ENCODE data around the gene CYP8B1. TPM values are rescaled to one million over a fixed set of nuclear protein-coding genes. Genes with fewer than 3 reads are reported as not detected.

The CYP8B1 gene
- total RNA-seq, 2 donors from 2014 or later: 0.20 TPM; not detected in 1

GRCh38 chr3:42829628-42830436 lies 45.8 kb downstream of the CYP8B1 start:
- H3K4me1 ChIP-seq: no peaks in the 10 kb centered on the region
- no peaks in the 10 kb centered on the region for H3K36me3 ChIP-seq
- H3K9ac ChIP-seq (ENCODE audit: low read depth in 2 of 2, low read length in 2 of 2): peak overlapping the region in 1 of 2 donors; percentile 46
- peak overlapping the region; percentile 62 for H3K27ac ChIP-seq
- H3K9me3 ChIP-seq: no peaks in the 10 kb centered on the region
- intact Hi-C loops (cut with DNase I): loop anchor here (5.0 kb wide), 1 partner anchor 52 kb away; no protein-coding TSS in a partner anchor
- H3K27me3 ChIP-seq: no peaks in the 10 kb centered on the region
- H3K4me3 ChIP-seq: no peak overlapping the region
- DNase-seq: peak; percentile 24
- TF ChIP-seq, protein P1, sequence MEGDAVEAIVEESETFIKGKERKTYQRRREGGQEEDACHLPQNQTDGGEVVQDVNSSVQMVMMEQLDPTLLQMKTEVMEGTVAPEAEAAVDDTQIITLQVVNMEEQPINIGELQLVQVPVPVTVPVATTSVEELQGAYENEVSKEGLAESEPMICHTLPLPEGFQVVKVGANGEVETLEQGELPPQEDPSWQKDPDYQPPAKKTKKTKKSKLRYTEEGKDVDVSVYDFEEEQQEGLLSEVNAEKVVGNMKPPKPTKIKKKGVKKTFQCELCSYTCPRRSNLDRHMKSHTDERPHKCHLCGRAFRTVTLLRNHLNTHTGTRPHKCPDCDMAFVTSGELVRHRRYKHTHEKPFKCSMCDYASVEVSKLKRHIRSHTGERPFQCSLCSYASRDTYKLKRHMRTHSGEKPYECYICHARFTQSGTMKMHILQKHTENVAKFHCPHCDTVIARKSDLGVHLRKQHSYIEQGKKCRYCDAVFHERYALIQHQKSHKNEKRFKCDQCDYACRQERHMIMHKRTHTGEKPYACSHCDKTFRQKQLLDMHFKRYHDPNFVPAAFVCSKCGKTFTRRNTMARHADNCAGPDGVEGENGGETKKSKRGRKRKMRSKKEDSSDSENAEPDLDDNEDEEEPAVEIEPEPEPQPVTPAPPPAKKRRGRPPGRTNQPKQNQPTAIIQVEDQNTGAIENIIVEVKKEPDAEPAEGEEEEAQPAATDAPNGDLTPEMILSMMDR (IDR thresholded peaks at IDR 0.05): no peak

DNA sequence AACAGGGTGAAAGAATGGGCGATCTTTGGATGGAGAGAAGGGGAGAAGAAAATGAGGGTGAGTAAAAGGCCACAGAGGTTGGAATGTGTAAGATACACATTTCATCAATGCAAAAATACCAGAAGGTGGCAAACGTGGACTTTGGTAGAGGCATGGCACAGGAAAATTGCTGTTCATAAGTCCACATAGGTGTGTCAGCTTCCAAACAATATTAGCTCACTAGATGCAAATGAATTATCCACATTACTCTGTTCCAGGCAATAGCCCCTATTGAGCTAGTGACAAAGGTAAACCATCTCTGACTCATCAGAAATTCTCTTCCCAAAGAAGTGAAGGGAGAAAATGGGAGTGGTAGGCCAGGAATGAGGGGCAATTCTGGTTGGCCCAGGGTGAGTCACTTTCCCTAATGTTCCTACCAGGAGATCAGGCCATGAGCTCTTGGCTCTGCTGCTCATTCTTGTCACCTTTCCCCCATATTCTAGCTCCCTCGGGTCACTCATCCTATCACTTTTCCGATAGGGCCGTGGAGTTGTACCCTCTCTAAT lies 46.5 kb downstream of the CYP8B1 start:
- H3K27me3 ChIP-seq: no peaks in the 10 kb centered on the region
- no peaks in the 10 kb centered on the region for H3K4me1 ChIP-seq
- peak overlapping the region; percentile 62 for H3K27ac ChIP-seq
- H3K9ac ChIP-seq (ENCODE audit: low read depth in 2 of 2, low read length in 2 of 2): peak overlapping the region in 1 of 2 donors; percentile 46
- no peaks in the 10 kb centered on the region for H3K36me3 ChIP-seq
- DNase-seq: peak; percentile 65
- intact Hi-C loops (cut with DNase I): no loop called here
- TF ChIP-seq, protein P1 (IDR thresholded peaks at IDR 0.05): no peak
- no peak overlapping the region for H3K4me3 ChIP-seq
- H3K9me3 ChIP-seq: no peaks in the 10 kb centered on the region

GRCh38 chr3:42827654-42828053 lies 48.0 kb downstream of the CYP8B1 start:
- Histone ChIP-seq H3K27ac (peak overlapping the region; percentile 85), H3K36me3 (no peaks in the 10 kb centered on the region), H3K9ac (ENCODE audit: low read depth in 2 of 2, low read length in 2 of 2) (peak overlapping the region; percentile 14 to 35), H3K4me1 (no peaks in the 10 kb centered on the region), H3K27me3 (no peaks in the 10 kb centered on the region), H3K4me3 (no peak overlapping the region), H3K9me3 (no peaks in the 10 kb centered on the region)
- intact Hi-C loops (cut with DNase I): no loop called here
- DNase-seq: peak; percentile 78
- TF ChIP-seq, protein P1 (IDR thresholded peaks at IDR 0.05): no peak

- H3K4me1 ChIP-seq: no peaks in the 10 kb centered on the region
- peak overlapping the region in 1 of 2 donors; percentile 35 for H3K9ac ChIP-seq (ENCODE audit: low read depth in 2 of 2, low read length in 2 of 2)
- no peak for DNase-seq
- H3K9me3 ChIP-seq: no peaks in the 10 kb centered on the region
- no peak overlapping the region for H3K4me3 ChIP-seq
- H3K27ac ChIP-seq: peak overlapping the region; percentile 85
- intact Hi-C loops (cut with DNase I): no loop called here
- TF ChIP-seq, protein P1 (IDR thresholded peaks at IDR 0.05): no peak
- H3K36me3 ChIP-seq: no peaks in the 10 kb centered on the region
- H3K27me3 ChIP-seq: no peaks in the 10 kb centered on the region
Observed at GRCh38 chr3:42827023-42827422, 48.7 kb downstream of the CYP8B1 start.

GRCh38 chr3:42826141-42826540 lies 49.5 kb downstream of the CYP8B1 start:
- H3K4me1 ChIP-seq: no peaks in the 10 kb centered on the region
- TF ChIP-seq, protein P1 (IDR thresholded peaks at IDR 0.05): no peak
- H3K9ac ChIP-seq (ENCODE audit: low read depth in 2 of 2, low read length in 2 of 2): no peak overlapping the region
- no peak overlapping the region for H3K4me3 ChIP-seq
- H3K27me3 ChIP-seq: no peaks in the 10 kb centered on the region
- H3K27ac ChIP-seq: no peak overlapping the region
- DNase-seq: no peak
- no peaks in the 10 kb centered on the region for H3K9me3 ChIP-seq
- intact Hi-C loops (cut with DNase I): no loop called here
- no peaks in the 10 kb centered on the region for H3K36me3 ChIP-seq
